Esophagus muscularis mucosa (tissue), 4 donors: ENCODE measurements around the gene ZNF169. TPM values are rescaled to one million over a fixed set of nuclear protein-coding genes. Genes with fewer than 3 reads are reported as not detected.

Experiments
- total RNA-seq, 4 donors: library from RNA; depleted of rRNA; stranded (reverse); fragments of >200 nt; gene quantifications; one replicate each; pipeline versions ENCODE4 v1.1.0 to v1.2.1, GENCODE V29; 2016

Gene ZNF169
- total RNA-seq, 4 donors from 2014 or later, result 3.7 to 5.3 (median 4.3) TPM

Other genes starting within 250 kb of the ZNF169 start
- gene PTPDC1, start 174.8 kb upstream of the ZNF169 start, total RNA-seq, result 10 to 100 TPM; 15.4 to 21.6 (median 17.8) TPM
- not detected for gene NUTM2F, start 69.3 kb downstream of the ZNF169 start, total RNA-seq